ENCODE measurements around the gene SRSF10.
"Not testable (repeated sequence)": the region's sequence is repeated elsewhere in the genome, so short reads cannot be mapped to it uniquely, and the experiment has no call there.

SRSF10 gene

GRCh38 chr1:23958040-23958809 is 21.9 kb downstream of the SRSF10 start:
- not testable (repeated sequence) for DNase-seq

GRCh38 chr1:23957096-23957495 is 23.0 kb downstream of the SRSF10 start:
- peak; percentile 41 to 90 for DNase-seq

DNA sequence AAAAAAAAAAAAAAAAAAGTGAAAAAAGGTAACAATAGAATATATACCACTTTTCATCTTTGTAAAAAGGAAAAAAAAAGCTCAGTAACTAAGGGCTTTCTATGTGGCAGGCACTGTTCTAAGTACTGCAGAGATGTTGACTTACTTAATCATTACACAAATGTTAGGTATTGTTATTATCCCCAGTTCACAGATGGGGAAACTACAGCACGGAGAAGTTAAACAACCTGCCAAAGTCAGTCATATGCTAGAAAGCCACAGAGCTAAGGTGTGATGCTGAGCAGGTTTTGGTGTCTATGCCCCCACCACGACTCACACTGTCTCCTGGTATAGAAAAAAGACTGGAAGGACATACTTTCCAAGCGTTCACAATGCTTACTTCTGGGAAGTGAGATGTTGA is 27.1 kb downstream of the SRSF10 start:
- no peak for DNase-seq

DNA sequence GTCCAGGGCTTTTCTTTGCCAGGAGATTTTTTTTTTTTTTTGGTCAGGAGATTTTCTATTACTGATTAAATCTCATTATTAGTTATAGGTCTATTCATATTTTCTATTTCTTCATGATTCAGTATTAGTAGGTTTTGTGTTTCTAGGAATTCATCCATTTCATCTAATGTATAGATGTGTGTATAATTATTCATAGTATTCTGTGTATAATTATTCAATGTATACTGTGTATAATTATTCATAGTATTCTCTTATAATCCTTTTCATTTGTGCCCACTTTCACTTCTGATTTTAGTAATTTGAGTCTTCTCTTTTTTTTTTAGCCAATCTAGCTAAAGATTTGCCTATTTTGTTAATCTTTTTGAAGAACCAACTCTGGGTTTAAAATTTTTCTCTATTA is 32.8 kb downstream of the SRSF10 start:
- DNase-seq = no peak

GRCh38 chr1:23936481-23937176 is 43.5 kb downstream of the SRSF10 start:
- DNase-seq = no peak

DNA sequence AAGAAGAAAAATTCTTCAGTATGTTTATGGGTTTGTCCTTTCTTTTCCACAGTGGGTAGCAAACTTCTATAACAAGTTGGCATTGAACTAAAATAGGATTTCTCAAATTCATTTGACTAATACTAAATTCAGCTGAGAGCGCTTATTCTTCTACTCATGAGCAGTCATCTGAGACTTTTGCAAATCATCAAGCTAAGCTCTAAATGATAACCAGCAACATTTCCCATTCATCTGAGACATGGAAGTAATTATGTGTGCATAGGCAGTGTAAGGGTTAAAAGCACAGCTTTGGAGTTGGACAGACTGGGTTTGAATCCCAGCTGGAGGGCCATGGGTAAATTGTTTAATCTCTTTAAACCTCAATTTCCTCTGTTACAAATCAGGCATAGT is 48.6 kb downstream of the SRSF10 start:
- DNase-seq = no peak

DNA sequence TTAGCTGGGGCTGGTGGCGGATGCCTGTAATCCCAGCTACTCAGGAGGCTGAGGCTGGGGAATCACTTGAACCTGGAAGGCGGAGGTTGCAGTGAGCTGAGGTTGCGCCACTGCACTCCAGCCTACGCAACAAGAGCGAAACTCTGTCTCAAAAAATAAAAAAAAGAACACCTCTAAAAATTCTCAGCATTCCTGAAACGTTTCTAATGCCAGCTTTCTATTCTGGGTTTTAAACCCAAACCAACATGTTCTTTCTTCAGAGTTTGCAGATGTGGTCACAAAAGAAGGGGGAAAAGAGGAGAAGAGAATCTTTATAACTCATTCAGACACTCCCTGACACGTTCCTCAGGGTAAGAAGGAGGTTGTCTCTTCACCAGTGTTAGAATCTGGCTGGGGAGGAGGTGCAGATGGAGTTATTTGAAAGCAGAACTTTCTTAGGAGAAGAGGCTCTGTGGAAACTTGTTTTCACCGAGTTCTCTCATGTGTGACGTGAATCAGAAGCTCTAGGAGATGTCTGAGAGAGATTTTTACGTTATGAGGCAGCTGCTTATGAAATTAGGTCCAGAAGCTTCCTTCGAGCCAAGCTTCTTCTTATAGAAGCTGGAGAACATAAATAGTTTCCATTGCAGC is 49.2 kb downstream of the SRSF10 start:
- DNase-seq = no peak

- no peak for DNase-seq
These were observed 49.9 kb downstream of the SRSF10 start for GRCh38 chr1:23930270-23930669.

DNA sequence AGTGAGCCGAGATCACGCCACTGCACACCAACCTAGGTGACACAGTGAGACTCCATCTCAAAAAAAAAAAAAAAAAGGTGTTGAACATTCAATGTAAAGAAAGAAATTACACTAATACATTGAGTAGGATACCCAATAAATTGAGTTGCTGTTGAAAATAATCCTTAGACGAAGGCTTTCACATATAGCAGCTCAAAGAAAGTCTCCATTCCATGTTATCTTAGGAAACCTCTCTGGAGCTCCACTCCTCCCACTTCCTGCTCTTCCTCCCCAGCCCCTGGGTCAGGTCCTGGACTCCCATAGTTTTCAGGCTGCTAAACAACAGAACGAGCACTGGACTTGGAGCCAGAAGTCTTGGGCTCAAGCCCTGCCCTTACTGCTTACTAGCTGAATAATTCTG is 51.3 kb downstream of the SRSF10 start:
- DNase-seq = no peak

- no peak for DNase-seq
These were observed 53.0 kb downstream of the SRSF10 start for GRCh38 chr1:23927097-23927496.

- DNase-seq = no peak
These were observed 54.8 kb downstream of the SRSF10 start for GRCh38 chr1:23925279-23925678.

DNA sequence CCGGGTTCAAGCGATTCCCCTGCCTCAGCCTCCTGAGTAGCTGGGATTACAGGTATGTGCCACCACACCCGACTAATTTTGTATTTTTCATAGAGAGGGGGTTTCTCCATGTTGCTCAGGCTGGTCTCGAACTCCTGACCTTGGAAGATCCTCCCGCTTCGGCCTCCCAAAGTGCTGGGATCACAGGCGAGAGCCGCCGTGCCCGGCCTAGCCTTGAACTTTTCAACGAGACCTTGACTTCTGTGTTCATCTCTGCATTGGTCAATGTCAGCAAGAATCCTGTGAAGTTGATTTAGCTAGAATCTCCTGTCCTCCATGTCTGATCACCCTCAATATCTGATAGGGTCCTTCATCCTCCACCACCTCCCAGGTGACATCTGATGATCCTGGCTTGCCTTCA is 55.5 kb downstream of the SRSF10 start:
- no peak for DNase-seq

GRCh38 chr1:23923592-23924499 is 56.3 kb downstream of the SRSF10 start:
- no peak for DNase-seq

DNA sequence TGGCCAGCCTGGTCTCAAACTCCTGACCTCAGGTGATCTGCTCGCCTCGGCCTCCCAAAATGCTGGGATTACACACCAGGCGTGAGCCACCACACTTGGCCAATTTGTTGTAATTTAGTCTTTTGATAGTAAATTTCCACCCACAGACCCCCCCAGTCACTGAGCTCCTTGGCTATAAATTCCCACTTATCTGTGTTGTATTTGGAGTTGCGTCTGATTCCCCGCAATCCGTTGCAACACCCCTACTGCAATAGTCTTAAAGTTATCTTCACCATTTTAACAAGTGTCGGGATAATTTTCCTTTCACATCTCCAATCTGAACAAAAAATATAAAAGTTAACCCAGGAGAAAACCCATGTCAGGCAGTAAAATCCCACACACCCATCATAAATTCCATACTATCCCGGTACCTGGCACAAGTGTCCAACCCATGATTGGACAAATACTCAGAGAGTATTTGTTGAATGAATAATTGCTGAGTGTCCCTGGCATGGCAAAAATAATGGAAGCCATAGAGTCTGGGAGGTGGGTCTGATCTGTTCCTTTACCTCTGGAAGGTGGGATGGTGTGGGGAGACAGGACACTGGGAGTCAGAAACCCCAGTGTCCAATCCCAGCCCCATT is 57.7 kb downstream of the SRSF10 start:
- no peak for DNase-seq

DNA sequence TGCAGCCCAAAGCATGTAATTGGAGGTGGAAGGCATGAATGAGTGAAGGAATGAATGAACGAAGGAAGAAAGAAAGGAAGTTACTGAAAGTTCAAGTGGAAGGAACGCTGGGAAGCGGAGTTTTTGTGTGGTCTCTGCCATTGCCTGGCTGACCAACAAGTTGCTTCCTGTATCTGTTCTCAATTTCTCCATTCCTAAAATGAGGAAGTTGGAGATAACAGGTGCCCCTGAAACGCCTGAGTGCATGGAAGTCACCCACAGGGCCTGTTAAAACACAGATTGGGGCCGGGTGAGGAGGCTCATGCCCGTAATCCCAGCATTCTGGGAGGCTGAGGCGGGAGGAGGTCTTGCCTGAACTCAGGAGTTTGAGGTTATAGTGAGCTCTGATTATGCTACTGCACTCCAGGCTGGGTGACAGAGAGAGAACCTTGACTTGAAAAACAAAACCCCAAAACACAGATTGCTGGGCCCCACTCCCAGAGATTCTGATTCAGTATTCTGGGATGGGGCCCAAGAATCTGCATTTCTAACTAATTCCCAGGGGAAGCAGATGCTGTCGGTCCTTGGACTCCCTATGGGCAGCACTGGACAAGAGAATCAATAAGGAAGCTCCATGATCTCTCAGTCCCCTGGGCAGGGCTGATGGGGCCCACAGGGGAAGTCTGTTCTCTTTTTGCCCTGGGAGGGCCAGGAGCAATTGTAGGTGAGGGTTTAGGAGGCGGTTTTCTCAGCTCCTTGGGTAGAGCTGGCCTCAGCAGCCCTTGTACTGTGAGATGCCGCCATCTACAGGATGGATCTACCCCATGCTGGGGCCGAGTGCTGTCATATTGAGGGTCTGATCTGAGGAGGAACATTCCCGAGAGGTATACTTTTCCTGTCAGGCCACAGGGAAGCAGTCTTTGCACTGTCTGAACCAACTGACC is 63.7 kb downstream of the SRSF10 start:
- DNase-seq = peak in 1 of 2 experiments; percentile 72

DNA sequence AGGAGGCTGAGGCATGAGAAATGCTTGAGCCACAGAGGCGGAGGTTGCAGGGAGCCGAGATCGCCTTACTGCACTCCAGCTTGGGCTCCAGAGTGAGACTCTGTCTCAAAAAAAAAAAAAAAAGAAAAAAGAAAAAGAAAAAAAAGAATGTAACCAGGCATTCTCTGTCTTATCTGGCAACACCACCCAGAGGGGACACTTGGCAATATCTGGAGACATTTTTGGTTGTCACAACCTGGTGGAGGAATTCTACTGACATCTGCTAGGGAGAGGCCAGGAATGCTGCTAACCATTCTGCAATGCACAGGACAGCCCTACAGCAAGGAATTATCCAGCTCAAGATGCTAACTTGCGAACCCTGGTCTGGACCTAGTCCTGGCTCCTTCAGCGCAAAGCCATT is 64.7 kb downstream of the SRSF10 start:
- DNase-seq = no peak

DNA sequence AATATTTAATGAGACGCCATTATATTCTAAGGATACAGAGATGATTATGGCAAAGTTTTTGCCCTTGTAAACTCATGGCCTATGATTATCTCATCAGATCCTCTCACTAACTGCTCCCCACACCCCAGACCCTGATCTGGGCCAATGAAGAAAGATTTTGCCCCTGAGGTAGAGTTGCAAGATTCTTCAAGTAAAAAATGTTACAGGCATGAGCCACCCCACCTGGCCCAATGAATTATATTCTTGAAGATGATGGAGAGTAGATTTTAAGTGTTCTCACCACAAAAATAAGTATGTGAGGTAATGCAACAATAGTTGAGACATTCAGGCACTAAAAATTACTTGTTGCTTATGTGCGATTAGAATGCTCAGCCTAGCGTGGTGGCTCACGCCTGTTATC is 65.2 kb downstream of the SRSF10 start:
- DNase-seq = no peak

Data from NCI-H446 (cell line).